Osteocyte (in vitro differentiated cells): ENCODE measurements around the gene DENND1A. TPM values are rescaled to one million over a fixed set of nuclear protein-coding genes. Genes with fewer than 3 reads are reported as not detected.

ENCODE experiments used
- DNase-seq: peaks from one replicate; pipeline ENCODE4 v3.0.0; 2021; ENCODE audit warnings: mixed read lengths; ENCODE audit not compliant: unreplicated experiment; ENCODE audit errors: extremely low spot score
- H3K27ac Mint-ChIP-seq: one replicate; pipeline ENCODE4 v1.8.0; 2021; ENCODE audit warnings: mild to moderate bottlenecking, mixed read lengths; ENCODE audit not compliant: unreplicated experiment
- H3K27me3 Mint-ChIP-seq: one replicate; pipeline ENCODE4 v1.8.0; 2021; ENCODE audit warnings: mixed read lengths; ENCODE audit not compliant: unreplicated experiment
- H3K36me3 Mint-ChIP-seq: one replicate; pipeline ENCODE4 v1.8.0; 2021; ENCODE audit warnings: mixed read lengths; ENCODE audit not compliant: unreplicated experiment
- H3K4me1 Mint-ChIP-seq: one replicate; pipeline ENCODE4 v1.8.0; 2021; ENCODE audit warnings: mixed read lengths; ENCODE audit not compliant: unreplicated experiment
- H3K4me3 Mint-ChIP-seq: one replicate; pipeline ENCODE4 v1.8.0; 2021; ENCODE audit warnings: mild to moderate bottlenecking, moderate library complexity, mixed read lengths; ENCODE audit not compliant: unreplicated experiment
- H3K9me3 Mint-ChIP-seq: one replicate; pipeline ENCODE4 v1.8.0; 2021; ENCODE audit warnings: mixed read lengths; ENCODE audit not compliant: unreplicated experiment
- total RNA-seq: library from RNA; stranded (reverse); gene quantifications from 2 replicates; pipeline ENCODE4 v1.2.1, GENCODE V29; 2021
- TF ChIP-seq, protein P1 (sequence below): fragments of 200-600 bp; sonication (generic); IDR thresholded peaks from 2 replicates; pipeline ENCODE4 v1.5.0; 2021; ENCODE audit warnings: antibody characterized with exemption, mild to moderate bottlenecking, moderate library complexity

The DENND1A gene
- total RNA-seq, 1 donor from 2014 or later: 19.8 TPM

DNA sequence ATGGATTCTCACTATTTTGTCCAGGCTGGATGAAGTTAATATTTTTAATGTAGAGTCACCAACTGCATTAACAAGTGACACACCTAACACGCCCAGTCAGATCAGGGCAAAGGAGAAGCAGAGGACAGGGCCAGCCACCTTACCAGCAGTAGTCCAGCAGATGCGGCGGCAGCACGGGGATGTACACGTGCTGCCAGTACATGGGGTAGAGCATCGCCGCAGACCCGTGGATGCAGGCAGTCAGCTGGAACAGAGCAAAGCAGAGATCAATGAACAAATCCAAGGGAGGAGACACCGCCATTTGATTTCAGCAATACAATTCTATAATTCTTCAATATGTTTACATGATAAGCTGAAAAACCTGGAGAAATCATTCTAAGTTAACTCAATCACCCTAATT, 299.7 kb downstream of the DENND1A start:
- Mint-ChIP-seq H3K9me3 (no peaks in the 10 kb centered on the region), H3K4me3 (no peak overlapping the region), H3K27ac (no peak overlapping the region), H3K36me3 (peaks cover 19% of the 10 kb centered on the region), H3K27me3 (no peaks in the 10 kb centered on the region), H3K4me1 (no peaks in the 10 kb centered on the region)
- TF ChIP-seq, protein P1, sequence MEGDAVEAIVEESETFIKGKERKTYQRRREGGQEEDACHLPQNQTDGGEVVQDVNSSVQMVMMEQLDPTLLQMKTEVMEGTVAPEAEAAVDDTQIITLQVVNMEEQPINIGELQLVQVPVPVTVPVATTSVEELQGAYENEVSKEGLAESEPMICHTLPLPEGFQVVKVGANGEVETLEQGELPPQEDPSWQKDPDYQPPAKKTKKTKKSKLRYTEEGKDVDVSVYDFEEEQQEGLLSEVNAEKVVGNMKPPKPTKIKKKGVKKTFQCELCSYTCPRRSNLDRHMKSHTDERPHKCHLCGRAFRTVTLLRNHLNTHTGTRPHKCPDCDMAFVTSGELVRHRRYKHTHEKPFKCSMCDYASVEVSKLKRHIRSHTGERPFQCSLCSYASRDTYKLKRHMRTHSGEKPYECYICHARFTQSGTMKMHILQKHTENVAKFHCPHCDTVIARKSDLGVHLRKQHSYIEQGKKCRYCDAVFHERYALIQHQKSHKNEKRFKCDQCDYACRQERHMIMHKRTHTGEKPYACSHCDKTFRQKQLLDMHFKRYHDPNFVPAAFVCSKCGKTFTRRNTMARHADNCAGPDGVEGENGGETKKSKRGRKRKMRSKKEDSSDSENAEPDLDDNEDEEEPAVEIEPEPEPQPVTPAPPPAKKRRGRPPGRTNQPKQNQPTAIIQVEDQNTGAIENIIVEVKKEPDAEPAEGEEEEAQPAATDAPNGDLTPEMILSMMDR: no peak
- peak; percentile 51 for DNase-seq

GRCh38 chr9:123629531-123629930, 300.4 kb downstream of the DENND1A start:
- peaks cover 19% of the 10 kb centered on the region for H3K36me3 Mint-ChIP-seq
- H3K27ac Mint-ChIP-seq: no peak overlapping the region
- no peaks in the 10 kb centered on the region for H3K27me3 Mint-ChIP-seq
- H3K4me3 Mint-ChIP-seq: no peak overlapping the region
- TF ChIP-seq, protein P1: no peak
- no peaks in the 10 kb centered on the region for H3K4me1 Mint-ChIP-seq
- H3K9me3 Mint-ChIP-seq: no peaks in the 10 kb centered on the region
- no peak for DNase-seq

- no peak overlapping the region for H3K4me3 Mint-ChIP-seq
- no peak overlapping the region for H3K27ac Mint-ChIP-seq
- no peaks in the 10 kb centered on the region for H3K9me3 Mint-ChIP-seq
- no peak for DNase-seq
- no peaks in the 10 kb centered on the region for H3K4me1 Mint-ChIP-seq
- no peaks in the 10 kb centered on the region for H3K27me3 Mint-ChIP-seq
- H3K36me3 Mint-ChIP-seq: peaks cover under 1% of the 10 kb centered on the region
- TF ChIP-seq, protein P1: no peak
These were observed 307.1 kb downstream of the DENND1A start for GRCh38 chr9:123622711-123623241.

DNA sequence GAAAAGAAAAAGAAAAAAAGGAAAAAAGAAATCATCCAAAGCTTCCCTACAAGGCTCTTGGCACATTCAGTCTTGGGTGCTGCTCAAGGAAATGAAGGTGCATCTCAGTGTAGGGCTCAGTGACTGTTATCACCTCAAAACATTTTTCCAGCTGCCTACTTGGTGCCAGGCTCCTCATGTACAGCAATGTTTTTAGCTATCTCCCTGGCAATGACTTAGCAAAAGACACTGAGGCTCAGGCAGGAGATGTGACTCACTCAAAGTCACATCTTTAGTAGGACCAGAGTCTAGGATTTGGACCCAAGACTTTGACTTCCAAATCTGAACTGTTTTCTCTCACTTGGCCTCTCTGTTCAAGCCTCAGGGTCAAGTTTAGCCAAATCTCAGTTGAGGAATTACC, 309.7 kb downstream of the DENND1A start:
- no peak overlapping the region for H3K27ac Mint-ChIP-seq
- TF ChIP-seq, protein P1: no peak
- DNase-seq: peak; percentile 8
- H3K36me3 Mint-ChIP-seq: no peaks in the 10 kb centered on the region
- H3K9me3 Mint-ChIP-seq: no peaks in the 10 kb centered on the region
- no peaks in the 10 kb centered on the region for H3K27me3 Mint-ChIP-seq
- H3K4me3 Mint-ChIP-seq: no peak overlapping the region
- no peaks in the 10 kb centered on the region for H3K4me1 Mint-ChIP-seq

DNA sequence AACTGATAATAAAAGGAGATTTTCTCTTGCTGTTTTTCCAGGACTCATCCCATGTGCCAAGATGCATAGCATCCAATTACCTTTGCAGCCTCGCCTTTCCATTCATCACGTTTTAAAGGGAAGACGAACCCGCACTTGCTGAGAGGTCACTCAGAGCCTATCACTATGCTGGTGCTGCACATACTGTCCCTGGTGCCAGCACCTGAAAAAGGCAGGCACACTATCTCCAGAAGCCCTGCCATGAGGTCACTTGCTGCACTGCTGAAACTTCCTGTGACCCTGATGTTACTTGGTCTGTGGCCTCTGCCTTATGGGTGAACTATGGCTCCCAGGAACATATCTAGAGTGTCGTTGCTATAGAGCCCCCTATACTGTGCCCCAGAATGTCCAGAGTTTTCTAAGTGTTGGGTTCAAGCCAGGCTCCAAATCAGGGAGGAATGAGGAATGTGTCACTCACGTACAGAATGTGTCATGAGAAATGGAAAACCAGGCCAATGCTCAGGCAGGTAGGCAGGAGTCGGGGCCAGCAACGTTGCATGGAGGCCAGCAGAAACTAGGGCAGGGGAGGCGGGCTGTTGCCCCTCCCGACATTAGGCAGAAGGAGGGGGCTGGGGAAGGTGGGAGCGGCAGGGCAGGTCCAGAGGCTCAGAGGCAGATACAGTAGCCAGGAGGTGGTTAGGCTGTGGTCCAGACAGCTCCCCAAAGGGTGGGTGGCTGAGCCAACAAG, 311.8 kb downstream of the DENND1A start:
- H3K27ac Mint-ChIP-seq: no peak overlapping the region
- no peak overlapping the region for H3K4me3 Mint-ChIP-seq
- no peaks in the 10 kb centered on the region for H3K4me1 Mint-ChIP-seq
- H3K36me3 Mint-ChIP-seq: no peaks in the 10 kb centered on the region
- TF ChIP-seq, protein P1: no peak
- peak; percentile 69 for DNase-seq
- no peaks in the 10 kb centered on the region for H3K27me3 Mint-ChIP-seq
- H3K9me3 Mint-ChIP-seq: no peaks in the 10 kb centered on the region
